GM12801 (cell line): ENCODE results near the gene CFAP221.

Experiments
- CTCF ChIP-seq: IDR thresholded peaks from one replicate; pipeline ENCODE4 v1.5.1; 2011; ENCODE audit warnings: control low read depth; ENCODE audit not compliant: insufficient read length; ENCODE audit errors: extremely low read depth

Gene CFAP221

DNA sequence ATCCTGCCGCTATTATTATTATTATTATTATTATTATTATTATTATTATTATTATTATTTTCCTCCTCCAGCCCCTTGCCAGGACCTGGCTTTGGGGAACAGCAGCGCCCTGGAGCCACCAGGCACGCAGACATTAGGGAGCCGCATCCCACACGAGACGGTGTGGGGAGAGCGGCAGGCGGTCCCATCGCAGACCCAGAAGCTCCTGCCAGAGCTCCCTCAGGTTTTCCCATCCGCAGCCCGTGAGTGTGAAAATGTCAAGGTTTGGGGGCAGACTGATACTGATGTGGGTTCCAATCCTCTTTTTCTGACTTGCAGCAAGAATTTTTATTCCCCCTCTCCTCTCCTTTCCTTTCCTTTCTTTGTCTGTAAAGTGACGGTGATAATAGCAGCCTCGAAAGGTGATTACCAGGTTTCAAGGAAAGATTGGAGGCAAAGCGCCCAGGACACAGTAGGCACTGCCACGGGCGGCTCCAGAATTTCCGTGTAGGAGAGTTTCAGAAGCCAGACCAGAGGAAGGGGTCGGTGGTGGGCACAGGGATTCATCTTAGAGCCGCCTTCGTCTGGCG lies 20.8 kb upstream of the CFAP221 start:
- TF ChIP-seq CTCF = no peak

DNA sequence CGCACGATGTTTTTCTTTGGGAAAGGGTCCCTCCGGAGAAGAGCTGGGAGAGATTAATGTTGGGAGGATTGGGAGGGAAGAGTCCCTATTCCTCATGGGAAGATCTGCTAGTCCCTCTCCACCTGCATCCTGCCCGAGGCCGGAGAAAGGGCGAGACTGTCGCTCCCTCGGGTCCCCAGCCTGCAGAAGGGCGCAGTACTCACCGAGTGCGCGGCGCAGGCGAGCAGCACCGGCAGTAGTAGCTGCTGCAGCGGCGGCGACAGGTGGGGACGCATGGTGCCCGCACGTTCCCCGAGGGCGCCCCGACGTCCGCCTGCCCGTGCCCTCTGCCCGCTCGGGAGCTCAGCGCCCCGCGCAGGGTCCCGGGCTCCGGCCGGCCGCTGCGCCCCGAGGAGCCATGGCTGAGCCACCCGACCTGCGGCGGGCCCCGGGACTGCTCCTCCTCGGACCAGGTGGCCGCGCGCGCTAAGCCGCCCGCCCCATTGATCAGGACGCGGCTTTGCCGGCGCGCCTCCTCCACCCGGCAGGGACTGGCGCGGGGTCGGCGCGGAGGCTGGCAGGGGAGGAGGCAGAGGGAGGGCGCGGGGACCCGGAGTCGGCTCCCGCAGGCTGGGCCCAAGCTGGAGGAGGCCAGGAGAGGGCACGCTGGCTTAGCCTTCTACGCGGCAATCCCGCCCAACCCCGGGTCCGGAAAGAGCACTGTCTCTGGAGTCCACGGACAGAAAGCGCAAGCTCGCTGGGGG lies 20.1 kb upstream of the CFAP221 start, which contains the start of gene SCTR:
Gene SCTR (minus strand): TSS at position 532 of the 743 bp plus-strand sequence. CDS start 257 bp downstream, at position 275.
- TF ChIP-seq CTCF = no peak

- no peak for TF ChIP-seq CTCF
Observed at GRCh38 chr2:119525614-119526013, 18.6 kb upstream of the CFAP221 start.

- TF ChIP-seq CTCF = no peak
Observed at GRCh38 chr2:119527999-119528398, 16.2 kb upstream of the CFAP221 start.

DNA sequence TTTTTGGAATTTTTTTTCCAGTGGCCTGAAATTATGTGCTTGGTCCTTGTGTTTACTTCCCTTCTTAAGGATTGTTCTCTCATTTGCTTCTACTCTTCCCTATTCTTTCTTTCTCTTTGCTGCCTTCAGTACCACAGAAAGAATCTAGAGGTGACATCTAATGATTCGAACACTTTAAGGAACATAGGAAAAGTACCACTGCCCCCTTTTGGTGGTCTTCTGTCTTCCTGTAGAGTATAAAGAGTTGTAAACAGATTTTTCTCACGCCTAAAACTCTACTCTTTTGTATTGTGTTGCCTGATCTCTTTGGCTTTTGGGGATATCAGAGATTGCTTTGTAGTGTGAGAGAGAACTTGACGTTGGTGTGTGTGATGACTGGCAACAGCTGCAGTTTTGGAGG lies 13.0 kb upstream of the CFAP221 start:
- TF ChIP-seq CTCF = no peak

DNA sequence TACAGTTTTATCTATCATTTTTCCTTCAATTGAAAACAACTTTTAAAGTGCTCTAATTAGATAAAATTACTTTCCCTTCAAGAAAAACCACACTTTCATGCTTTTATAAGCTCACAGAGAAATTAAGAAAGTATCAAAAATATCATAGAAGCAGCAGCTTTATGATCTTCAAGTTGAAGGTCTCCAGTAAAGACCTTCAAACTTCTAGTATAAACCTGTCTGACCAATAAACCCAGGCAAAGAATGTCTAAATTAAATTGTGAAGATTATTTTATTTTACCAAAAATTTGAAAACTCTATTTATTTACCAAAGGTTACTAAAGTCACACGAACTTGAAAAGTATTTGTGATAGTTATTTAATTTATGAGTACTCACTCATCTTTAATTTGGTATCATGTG lies 10.7 kb upstream of the CFAP221 start:
- no peak for TF ChIP-seq CTCF

- TF ChIP-seq CTCF = no peak
Observed at GRCh38 chr2:119536211-119536610, 8.0 kb upstream of the CFAP221 start.
